ENCODE data around the gene ECEL1.

The ECEL1 gene

GRCh38 chr2:232483923-232484627 lies 3.6 kb downstream of the ECEL1 start:
- no peak for DNase-seq (ENCODE audit: low read depth)

GRCh38 chr2:232483311-232483922 lies 4.2 kb downstream of the ECEL1 start:
- DNase-seq (ENCODE audit: low read depth) = no peak

- no peak for DNase-seq (ENCODE audit: low read depth)
Measured at GRCh38 chr2:232482301-232483238, 5.1 kb downstream of the ECEL1 start.

GRCh38 chr2:232481322-232482140 lies 6.1 kb downstream of the ECEL1 start:
- DNase-seq (ENCODE audit: low read depth) = no peak

GRCh38 chr2:232480201-232481190 lies 7.1 kb downstream of the ECEL1 start:
- no peak for DNase-seq (ENCODE audit: low read depth)

- no peak for DNase-seq (ENCODE audit: low read depth)
Measured at GRCh38 chr2:232479341-232480200, 8.1 kb downstream of the ECEL1 start.

- no peak for DNase-seq (ENCODE audit: low read depth)
Measured at GRCh38 chr2:232478571-232479340, 8.9 kb downstream of the ECEL1 start.

GRCh38 chr2:232477751-232478510 lies 9.7 kb downstream of the ECEL1 start:
- no peak for DNase-seq (ENCODE audit: low read depth)

GRCh38 chr2:232476791-232477190 lies 10.8 kb downstream of the ECEL1 start:
- no peak for DNase-seq (ENCODE audit: low read depth)

- no peak for DNase-seq (ENCODE audit: low read depth)
Measured at GRCh38 chr2:232476045-232476444, 11.6 kb downstream of the ECEL1 start.

GRCh38 chr2:232473467-232473890 lies 14.2 kb downstream of the ECEL1 start:
- DNase-seq (ENCODE audit: low read depth) = no peak

- DNase-seq (ENCODE audit: low read depth) = no peak
Measured at GRCh38 chr2:232466221-232466620, 21.4 kb downstream of the ECEL1 start.

- DNase-seq (ENCODE audit: low read depth) = no peak
Measured at GRCh38 chr2:232465061-232465460, 22.6 kb downstream of the ECEL1 start.

GRCh38 chr2:232464544-232464885 lies 23.1 kb downstream of the ECEL1 start:
- DNase-seq (ENCODE audit: low read depth) = no peak

GRCh38 chr2:232463701-232464543 lies 23.7 kb downstream of the ECEL1 start:
- DNase-seq (ENCODE audit: low read depth) = no peak

- DNase-seq (ENCODE audit: low read depth) = no peak
Measured at GRCh38 chr2:232460171-232460570, 27.5 kb downstream of the ECEL1 start.

GRCh38 chr2:232459419-232460035 lies 28.1 kb downstream of the ECEL1 start:
- no peak for DNase-seq (ENCODE audit: low read depth)
